HG02884 (cell line): ENCODE measurements around the gene LRIG3.
A peak's percentile ranks its signal among the peaks of the same experiment; 100 is the strongest.
"Not testable (repeated sequence)": the region's sequence is repeated elsewhere in the genome, so short reads cannot be mapped to it uniquely, and the experiment has no call there.

Experiments
- ATAC-seq: cut with Tn5 transposase; IDR thresholded peaks from one replicate; pipeline ENCODE4 v1.9.1; 2021; ENCODE audit warnings: mild to moderate bottlenecking, moderate library complexity; ENCODE audit not compliant: unreplicated experiment

Gene LRIG3, protein sequence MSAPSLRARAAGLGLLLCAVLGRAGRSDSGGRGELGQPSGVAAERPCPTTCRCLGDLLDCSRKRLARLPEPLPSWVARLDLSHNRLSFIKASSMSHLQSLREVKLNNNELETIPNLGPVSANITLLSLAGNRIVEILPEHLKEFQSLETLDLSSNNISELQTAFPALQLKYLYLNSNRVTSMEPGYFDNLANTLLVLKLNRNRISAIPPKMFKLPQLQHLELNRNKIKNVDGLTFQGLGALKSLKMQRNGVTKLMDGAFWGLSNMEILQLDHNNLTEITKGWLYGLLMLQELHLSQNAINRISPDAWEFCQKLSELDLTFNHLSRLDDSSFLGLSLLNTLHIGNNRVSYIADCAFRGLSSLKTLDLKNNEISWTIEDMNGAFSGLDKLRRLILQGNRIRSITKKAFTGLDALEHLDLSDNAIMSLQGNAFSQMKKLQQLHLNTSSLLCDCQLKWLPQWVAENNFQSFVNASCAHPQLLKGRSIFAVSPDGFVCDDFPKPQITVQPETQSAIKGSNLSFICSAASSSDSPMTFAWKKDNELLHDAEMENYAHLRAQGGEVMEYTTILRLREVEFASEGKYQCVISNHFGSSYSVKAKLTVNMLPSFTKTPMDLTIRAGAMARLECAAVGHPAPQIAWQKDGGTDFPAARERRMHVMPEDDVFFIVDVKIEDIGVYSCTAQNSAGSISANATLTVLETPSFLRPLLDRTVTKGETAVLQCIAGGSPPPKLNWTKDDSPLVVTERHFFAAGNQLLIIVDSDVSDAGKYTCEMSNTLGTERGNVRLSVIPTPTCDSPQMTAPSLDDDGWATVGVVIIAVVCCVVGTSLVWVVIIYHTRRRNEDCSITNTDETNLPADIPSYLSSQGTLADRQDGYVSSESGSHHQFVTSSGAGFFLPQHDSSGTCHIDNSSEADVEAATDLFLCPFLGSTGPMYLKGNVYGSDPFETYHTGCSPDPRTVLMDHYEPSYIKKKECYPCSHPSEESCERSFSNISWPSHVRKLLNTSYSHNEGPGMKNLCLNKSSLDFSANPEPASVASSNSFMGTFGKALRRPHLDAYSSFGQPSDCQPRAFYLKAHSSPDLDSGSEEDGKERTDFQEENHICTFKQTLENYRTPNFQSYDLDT

DNA sequence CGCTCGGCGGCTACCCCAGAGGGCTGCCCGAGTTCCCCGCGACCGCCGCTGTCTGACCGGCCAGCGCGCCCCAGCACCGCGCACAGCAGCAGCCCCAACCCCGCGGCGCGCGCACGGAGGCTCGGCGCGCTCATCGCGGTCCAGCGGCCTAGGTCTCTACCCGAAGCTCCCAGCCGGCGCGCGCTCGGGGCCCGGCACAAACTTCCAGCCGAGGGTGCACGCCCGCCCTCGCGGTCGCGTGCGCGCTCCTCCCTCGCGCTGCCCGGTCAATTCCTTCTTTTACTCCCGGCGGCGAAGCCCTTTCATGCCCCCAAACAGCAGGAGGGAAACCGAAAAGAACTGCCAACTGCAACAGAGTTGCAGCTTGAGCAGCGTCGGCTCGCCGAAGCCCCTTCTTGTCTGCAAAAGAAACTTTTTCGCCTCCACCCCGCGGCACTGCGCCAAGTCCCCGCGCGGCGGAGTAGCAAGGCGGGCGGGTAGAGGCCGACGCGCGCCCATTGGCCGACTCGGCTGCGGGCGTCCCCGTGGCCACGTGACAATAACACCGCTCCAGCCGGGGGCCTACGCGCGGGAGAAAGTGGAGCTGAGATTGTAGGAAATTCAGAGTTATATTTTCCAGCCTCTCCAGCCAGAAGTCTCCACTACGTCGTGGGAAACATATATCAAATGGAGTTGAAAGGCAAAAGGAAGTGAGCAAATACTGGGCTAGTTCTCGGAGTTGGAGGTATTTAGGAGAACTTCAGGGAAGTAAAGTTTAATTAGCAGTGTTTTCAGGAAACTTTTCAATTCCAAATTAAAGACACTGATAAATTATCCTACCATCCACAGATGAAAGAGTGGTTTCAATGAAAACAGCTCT, at the start of gene LRIG3:
Gene LRIG3 (minus strand): TSS at position 403 of the 859 bp plus-strand sequence. CDS start 269 bp downstream, at position 134.
- peak; percentile 87 for ATAC-seq

DNA sequence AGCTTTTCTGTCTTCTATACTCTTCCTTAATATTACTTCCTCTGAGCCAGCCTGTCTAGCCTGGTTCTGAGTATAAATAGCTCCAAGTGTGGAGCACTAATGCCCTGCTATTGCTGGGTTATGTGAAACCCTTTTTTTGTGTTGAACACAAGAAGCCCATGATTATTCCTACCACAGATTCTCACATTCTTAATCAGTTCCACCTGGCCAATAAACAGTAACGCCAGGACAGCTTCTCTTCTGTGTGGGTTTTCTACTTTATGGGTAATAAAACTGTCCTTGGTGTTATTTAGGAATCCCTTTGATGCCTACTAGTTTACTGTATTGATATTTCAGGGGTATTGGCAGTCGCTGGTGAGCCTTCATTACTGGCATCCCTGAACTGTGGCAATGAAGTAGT, 48.9 kb upstream of the LRIG3 start:
- no peak for ATAC-seq

DNA sequence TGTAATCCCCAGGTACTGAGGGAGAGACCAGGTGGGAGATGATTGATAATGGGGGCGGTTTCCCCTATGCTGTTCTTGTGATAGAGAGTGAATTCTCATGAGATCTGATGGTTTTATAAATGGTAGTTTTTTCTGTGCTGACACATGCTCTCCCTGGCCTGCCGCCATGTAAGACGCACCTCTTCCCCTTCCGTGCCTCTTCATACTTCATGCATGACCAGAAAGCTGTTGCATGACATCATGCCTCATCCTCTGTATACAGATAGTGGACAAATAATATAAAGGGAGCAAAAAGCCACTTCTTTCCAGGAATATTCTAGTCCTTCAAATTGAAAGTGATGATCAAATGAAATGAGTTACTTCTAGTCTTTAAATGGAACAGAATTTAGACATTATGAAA, 47.3 kb upstream of the LRIG3 start:
- ATAC-seq = no peak

DNA sequence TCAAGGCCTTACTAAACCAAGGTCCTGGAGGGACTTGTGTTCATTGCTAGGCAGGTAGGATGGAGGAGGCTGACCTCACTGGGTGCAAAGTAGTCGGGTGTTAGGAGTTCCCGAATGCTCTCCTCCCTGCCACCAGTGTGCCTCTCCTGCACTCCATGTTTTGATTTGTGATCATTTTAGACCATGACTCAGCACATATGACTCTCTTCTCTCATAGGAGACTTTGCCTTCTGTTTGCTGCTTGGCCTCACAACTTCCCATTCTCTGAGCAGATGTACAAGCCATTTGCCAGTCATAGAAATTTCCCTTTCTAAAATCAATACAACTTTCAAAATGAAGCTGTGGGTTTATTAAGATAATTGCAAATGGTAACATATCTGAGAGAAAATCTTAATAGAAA, 46.6 kb upstream of the LRIG3 start:
- no peak for ATAC-seq

DNA sequence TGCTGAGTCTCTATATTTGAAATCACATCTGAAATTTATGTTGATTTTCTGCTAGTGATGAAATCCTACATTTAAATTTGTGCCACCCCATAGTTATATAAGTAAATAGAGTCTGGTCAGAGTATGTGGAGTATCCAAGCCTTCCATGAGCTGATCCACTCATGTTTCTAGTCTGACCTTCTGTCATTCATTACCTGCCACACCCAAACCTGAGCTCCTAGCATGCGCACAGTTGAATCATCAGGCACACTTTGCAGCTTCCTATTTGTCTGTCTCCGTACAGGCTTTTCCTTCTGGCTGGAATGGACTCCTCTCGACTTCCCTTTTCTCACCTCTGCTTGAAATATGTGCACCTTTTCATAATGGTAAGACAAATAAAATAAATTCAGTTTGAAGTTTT, 45.3 kb upstream of the LRIG3 start:
- ATAC-seq = no peak

DNA sequence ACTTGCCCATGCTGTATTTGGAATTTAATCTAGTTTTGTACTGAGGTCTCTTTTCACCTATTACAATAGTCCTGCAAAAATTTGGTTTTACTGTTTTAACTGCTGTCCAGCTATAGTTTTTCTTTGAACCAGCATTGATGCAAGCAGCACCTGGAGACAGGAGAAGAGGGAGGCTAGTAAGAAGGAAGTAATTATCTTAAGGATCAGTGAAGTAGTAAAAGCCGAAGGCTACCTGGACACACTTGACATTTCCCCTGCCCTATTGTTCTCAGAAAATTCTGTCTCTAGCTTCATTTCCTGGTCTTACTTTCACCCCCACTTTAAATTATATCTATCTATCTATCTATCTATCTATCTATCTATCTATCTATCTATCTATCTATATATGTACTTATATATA, 43.5 kb upstream of the LRIG3 start:
- ATAC-seq = no peak

DNA sequence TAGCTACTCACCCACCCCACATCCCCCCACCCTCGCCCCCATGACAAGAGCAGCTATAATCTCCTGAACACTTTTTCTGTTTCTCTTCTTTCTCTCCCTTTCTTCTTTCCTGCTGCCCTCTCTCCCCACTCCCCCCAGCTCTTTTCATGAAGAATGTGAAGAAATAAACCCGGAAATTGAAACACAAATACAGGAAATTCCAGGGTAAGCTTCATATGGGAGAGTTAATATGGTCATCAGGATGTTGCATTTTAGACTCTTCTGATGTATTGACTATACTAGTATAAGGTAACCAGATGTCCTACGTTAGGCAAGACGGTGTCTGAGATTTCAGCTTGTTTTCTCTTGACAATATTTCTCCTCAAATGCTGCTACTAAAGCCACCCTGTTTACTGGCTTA, 41.6 kb upstream of the LRIG3 start:
- no peak for ATAC-seq

DNA sequence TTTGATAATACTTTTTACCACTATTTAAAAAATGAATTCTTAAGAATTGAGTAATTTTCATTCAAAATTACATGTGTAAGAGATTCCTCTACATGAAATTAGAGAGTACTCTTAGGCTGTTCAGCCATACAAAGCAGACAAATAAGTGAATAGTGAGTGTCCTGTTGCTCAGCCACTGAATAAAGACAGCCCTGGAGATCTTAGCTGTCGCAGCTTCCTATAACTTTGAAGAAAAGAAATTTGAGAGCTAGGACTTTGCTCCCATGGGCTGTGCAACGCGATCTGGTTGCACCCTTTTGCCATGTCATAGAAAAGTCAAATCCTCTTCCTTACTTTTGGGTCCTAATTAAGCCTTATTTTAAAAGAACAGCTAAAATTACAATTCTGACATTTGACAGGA, 40.9 kb upstream of the LRIG3 start:
- ATAC-seq = no peak

DNA sequence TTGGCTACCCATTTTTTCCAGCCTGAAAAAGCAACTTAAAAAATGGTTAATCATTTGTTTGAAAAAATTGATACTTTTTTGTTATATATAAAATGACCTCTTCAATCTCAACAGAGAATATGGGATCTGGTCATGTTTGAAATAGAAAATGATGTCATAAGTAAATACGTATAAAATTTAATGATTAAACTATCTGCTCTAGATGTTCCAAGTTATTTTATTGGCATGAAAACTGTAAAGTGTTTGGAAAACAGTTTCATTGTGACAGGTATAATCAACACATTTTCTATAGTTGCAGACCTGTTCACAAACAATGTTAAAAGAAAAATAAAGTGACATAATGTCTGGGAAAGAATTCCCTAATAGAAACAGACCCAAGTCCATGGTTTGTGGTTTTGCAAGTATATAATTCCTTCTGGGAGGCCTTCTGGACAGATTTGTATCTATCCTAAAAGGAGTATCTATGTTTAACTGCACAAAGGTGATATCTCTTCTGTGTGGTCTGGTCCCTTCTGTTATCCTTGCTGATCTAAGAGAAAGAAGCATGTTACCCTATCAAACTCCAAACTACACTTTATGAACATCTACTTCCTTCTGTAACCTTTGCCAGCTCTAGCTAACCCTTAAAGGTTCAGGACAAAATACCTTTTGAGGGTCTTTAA, 39.5 kb upstream of the LRIG3 start:
- no peak for ATAC-seq

DNA sequence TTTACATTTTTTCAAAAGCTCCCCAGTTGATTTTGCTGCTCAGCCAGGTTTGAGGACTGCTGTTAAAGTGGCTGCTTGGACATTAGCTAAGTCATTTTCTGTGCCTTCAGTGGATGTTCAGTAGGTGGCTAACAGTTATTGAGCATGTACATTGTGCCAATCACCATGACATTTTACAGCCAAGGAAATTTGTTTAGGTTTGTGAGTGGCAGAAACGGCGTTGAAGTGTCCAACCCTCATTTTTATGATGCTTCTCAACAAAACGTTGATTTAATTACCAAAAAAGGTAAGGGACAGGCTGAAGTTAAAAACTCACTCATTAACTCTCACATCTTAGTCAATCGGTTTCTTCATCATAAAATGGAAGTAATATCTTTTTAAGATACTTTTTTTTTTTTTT, 37.0 kb upstream of the LRIG3 start:
- ATAC-seq = no peak

DNA sequence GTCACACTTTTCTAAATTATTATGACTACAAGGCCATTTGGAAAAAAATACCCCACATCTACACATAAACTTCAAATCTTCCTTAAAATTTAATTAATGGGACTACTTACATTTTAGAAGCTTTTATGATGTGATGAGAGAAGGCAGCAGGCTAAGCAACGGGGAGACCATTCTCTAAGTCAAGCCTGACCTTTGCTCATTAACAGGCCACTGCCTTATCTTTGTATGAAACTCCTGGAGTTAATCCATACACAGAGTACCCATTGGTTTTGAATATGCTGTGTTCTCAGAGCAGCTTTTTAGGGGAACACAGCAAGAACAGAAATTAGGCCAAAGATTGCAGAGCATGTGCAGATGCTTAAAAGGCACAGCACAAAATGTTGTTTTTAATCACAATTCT, 35.5 kb upstream of the LRIG3 start:
- no peak for ATAC-seq

DNA sequence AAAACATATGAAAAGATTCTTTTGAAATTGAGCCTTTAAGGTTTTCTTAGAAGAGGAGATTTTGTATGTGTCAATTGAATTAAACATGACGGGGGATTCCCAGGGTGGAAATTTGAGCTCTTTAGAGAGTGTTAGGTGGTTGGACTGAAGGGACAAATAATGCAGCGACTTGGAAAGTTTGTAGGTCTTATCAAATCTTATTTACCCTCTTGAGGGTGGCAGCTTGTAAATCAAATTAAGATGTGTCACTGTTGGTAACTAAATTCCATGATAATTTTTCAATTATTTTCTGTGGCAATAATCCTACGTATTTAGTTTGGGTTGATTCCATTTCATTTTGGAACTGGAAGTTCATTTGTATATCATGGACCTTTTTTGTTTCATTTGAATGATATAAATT, 33.7 kb upstream of the LRIG3 start:
- ATAC-seq = no peak

DNA sequence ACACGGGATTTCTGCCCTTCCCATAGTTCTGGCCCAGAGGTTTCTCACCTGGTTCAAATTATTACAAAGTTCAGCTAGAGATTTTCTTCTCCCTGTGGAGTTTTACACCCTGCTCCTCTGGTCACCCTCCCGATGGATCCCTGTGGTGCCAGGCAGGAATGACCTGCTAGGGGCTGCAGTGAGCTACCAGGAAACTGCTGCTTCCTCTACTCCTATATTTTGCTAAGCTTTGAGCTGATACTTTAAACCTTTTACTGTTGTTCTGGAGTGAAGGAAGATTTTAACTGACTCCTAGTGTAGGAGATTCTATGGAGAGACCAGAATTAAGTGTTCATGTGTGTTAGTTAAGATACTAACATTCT, 30.4 kb upstream of the LRIG3 start:
- no peak for ATAC-seq

DNA sequence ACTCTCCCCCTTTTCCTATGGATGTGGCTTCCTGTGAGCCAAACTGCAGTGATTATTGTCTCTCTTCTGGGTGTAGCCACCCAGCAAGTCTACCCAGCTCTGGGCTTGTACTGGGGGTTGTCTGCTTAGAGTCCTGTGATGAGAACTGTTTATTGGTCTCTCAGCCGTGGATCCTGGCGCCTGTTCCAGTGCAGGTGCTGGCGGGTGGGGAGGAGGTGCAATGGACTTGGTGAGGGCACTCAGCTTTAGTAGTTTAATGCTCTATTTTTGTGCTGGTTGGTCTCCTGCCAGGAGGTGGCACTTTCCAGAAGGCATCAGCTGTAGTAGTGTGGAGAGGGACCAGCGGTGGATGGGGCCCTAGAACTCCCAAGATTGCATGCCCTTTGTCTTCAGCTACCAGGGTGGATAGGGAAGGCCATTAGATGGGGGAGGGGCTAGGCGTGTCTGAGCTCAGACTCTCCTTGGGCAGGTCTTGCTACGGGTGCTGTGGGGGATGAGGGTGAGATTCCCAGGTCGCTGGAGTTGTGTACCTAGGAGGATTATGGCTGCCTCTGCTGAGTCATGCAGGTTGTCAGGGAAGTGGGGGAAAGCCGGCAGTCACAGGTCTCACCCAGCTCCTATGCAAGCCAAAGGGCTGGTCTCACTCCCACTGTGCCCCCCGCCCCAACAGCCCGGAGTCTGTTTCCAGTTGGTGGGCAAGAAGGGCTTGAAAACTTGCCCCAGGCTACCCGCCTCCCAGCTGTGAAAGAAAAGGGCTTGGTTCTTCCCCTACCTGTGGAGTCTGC, 29.8 kb upstream of the LRIG3 start:
- ATAC-seq = not testable (repeated sequence)

DNA sequence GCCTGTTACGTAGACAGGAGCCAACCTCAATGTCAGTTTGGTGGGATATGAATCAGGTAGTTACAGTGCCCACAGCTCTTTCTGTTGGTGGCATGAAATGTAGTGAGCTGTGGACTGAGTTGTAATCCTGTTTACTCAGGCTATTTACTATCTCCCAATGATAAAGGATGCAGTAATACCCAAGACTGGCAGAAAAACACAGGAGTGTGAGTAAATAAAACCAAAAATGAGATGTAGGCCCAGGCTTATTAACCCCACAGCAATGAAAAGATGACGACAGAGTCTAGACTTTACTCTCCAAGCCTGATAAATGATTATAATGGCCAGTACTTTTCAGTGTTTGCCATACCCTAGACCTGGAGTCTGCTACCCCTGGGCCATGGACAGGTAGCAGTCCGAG, 22.8 kb upstream of the LRIG3 start:
- ATAC-seq = no peak

DNA sequence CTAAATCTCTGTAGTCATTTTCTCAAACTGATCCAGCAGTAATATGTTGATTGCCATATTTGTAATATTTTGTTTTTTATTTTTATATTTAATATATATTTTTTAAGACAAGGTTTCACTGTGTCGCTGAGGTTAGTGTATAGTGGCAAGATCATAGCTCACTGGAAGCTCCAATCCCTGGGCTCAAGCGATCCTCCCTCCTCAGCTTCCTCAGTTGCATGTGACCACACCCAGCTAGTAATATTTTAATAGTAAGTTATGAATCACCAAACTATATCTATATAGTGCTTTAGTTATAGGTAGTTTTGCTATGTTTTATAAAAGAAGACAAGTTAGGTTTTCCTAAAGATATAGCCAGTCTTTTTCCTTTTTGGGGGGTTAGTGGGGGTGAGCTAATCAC, 22.0 kb upstream of the LRIG3 start:
- no peak for ATAC-seq

DNA sequence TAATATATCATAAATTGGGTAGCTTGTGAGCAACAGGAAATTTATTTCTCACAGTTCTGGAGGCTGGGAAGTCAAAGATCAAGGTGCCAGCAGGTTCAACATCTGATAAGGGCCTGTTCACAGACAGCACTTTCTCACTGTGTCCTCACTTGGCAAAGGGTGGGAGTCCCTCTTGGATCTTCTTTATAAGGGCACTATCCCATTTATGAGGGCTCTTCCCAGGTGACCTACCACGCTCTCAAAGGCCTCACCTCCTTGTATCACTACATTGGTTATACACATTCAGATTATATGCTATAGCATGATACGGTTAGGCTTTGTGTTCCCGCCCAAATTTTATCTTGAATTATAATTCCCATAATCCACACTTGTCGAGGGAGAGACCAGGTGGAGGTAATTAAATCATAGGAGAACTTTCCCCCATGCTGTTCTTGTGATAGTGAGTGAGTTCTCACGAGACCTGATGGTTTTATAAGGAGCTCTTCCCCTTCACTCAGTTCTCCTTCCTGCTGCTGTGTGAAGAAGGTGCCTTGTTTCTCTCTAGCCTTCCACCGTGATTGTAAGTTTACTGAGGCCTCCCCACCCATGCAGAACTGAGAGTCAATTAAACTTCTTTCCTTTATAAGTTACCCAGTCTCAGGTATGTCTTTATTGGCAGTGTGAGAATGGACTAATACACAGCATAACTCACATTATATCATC, 19.2 kb upstream of the LRIG3 start:
- ATAC-seq = no peak

DNA sequence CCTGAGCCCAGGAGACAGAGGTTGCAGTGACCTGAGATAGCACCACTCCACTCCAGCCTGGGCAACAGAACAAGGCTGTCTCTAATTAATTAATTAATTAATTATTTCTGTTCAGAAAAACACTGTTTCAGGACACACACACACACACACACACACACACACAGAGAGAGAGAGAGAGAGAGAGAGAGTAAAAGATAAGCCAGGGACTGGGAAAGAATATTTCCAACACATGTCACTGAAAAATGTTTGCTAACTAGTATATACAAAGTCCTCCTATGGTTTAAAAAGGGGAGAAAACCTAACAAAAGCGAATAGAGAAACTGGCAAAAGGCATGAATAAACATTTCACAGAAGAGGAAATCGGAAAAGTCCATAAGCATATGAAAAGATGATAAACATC, 18.1 kb upstream of the LRIG3 start:
- no peak for ATAC-seq

DNA sequence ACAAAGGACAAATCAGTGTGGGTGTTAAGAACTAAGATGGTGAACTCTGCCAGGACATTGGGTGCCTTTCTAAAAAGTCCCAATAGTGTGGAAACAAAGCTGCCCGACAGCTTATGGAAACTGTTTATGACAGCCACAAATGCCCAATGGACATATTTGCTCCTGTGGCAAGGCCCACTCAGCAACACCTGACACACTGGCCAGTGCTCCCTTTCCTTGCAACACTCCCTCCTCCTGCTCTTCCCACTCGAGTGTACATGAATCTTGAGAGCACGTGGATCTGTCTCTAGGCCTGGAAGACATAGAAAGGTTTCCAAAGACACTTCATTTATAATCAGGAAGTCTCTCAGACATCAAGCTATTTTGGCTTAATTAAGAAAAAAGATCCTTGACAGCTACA, 14.2 kb upstream of the LRIG3 start:
- no peak for ATAC-seq
